Measurements from ENCODE around the gene SIGLEC10. TPM values are rescaled to one million over a fixed set of nuclear protein-coding genes. Genes with fewer than 3 reads are reported as not detected.

SIGLEC10 gene
- total RNA-seq, 1 donor from 2014 or later = not detected

Other genes starting within 250 kb of the SIGLEC10 start
- gene CD33, start 192.6 kb downstream of the SIGLEC10 start, total RNA-seq (ENCODE audit: low replicate concordance) = not detected in 2 replicates
- gene SIGLECL1, start 166.6 kb downstream of the SIGLEC10 start, total RNA-seq (ENCODE audit: low replicate concordance) = not detected in 2 replicates
- gene IGLON5, start 106.0 kb downstream of the SIGLEC10 start, total RNA-seq (ENCODE audit: low replicate concordance) = 0.33 and 18.0 TPM in 2 replicates
- 2.4 and 5.9 TPM in 2 replicates for gene VSIG10L, start 75.5 kb downstream of the SIGLEC10 start, total RNA-seq (ENCODE audit: low replicate concordance)
- 76.3 and 81.9 TPM in 2 replicates for gene ETFB, start 51.3 kb downstream of the SIGLEC10 start, total RNA-seq (ENCODE audit: low replicate concordance)
- gene CLDND2, start 48.6 kb downstream of the SIGLEC10 start, total RNA-seq (ENCODE audit: low replicate concordance) = 0.97 TPM in 1 of 2 replicates, not detected in the other
- gene NKG7, start 45.0 kb downstream of the SIGLEC10 start, total RNA-seq (ENCODE audit: low replicate concordance) = not detected in 2 replicates
- gene LIM2, start 29.7 kb downstream of the SIGLEC10 start, total RNA-seq (ENCODE audit: low replicate concordance) = 19.5 TPM in 1 of 2 replicates, not detected in the other
- 0.43 TPM in 1 of 2 replicates, not detected in the other for gene C19orf84, start 27.1 kb downstream of the SIGLEC10 start, total RNA-seq (ENCODE audit: low replicate concordance)
- not detected in 2 replicates for gene SIGLEC8, start 40.8 kb upstream of the SIGLEC10 start, total RNA-seq (ENCODE audit: low replicate concordance)
- gene CEACAM18, start 60.9 kb upstream of the SIGLEC10 start, total RNA-seq (ENCODE audit: low replicate concordance) = 0.19 TPM in 1 of 2 replicates, not detected in the other
- gene SIGLEC12, start 84.2 kb upstream of the SIGLEC10 start, total RNA-seq (ENCODE audit: low replicate concordance) = not detected in 2 replicates
- gene SIGLEC6, start 114.0 kb upstream of the SIGLEC10 start, total RNA-seq (ENCODE audit: low replicate concordance) = not detected in 2 replicates
- gene ZNF175, start 153.6 kb upstream of the SIGLEC10 start, total RNA-seq (ENCODE audit: low replicate concordance) = 7.9 and 14.0 TPM in 2 replicates
- gene SIGLEC5, start 212.8 kb upstream of the SIGLEC10 start, total RNA-seq (ENCODE audit: low replicate concordance) = not detected in 2 replicates
- not detected in 2 replicates for gene SIGLEC14, start 229.2 kb upstream of the SIGLEC10 start, total RNA-seq (ENCODE audit: low replicate concordance)

Measured in type B pancreatic cell (in vitro differentiated cells).